ENCODE data around the gene ACTL7B.

GRCh38 chr9:108861997-108862396, 6.2 kb upstream of the ACTL7B start, which contains the start of gene ACTL7A:
- TF ChIP-seq SP1 (IDR thresholded peaks at IDR 0.05; ENCODE audit: low read depth, low read length), result no peak
- TF ChIP-seq CTCF (IDR thresholded peaks at IDR 0.05; ENCODE audit: control extremely low read depth in 1 of 3, insufficient read depth in 1 of 3, low read depth in 1 of 3, low read length in 3 of 3), result no peak
- no peak for TF ChIP-seq ATF3 (IDR thresholded peaks at IDR 0.05; ENCODE audit: insufficient read depth, low read depth, low read length)
- TF ChIP-seq EP300 (IDR thresholded peaks at IDR 0.05; ENCODE audit: borderline replicate concordance in 1 of 2, low read depth in 2 of 2, low read length in 2 of 2), result no peak
- no peak for TF ChIP-seq SRF (IDR thresholded peaks at IDR 0.05; ENCODE audit: low read depth, low read length)
- no peak for TF ChIP-seq POLR2AphosphoS5 (IDR thresholded peaks at IDR 0.05; ENCODE audit: low read depth, low read length)
- no peak for TF ChIP-seq POLR2A (IDR thresholded peaks at IDR 0.05; ENCODE audit: control extremely low read depth in 1 of 2, low read depth in 2 of 2, low read length in 2 of 2)
- TF ChIP-seq RNF2 (IDR thresholded peaks at IDR 0.05; ENCODE audit: borderline replicate concordance, low read depth, low read length, missing control alignments, poor library complexity, severe bottlenecking), result no peak
